ENCODE measurements around the gene GTF2IRD1. TPM values are rescaled to one million over a fixed set of nuclear protein-coding genes. Genes with fewer than 3 reads are reported as not detected.
A peak's percentile ranks its signal among the peaks of the same experiment; 100 is the strongest.

GTF2IRD1 gene
- total RNA-seq, 4 donors from 2014 or later, result 28.1 to 41.1 (median 31.0) TPM

DNA sequence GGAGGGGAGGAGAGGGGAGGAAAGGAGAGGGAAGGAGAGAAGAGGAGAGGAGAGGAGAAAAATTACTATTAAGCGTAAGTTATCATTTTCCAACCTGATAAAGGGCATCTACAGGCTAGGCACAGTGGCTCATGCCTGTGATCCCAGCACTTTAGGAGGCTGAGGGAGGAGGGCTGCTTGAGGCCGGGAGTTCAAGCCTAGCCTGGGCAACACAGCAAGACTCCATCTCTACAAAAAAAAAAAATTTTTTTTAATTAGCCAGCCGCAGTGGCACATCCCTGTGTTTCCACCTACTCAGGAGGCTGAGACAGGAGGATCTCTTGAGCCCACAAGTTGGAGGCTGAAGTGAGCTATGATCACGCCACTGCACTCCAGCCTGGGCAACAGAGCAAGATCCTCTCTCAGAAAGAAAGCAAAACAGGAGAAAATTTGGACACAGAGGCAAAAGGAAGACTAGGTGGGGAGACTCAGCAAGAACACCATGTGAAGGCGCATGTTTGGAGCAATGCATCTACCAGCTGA lies 168.6 kb downstream of the GTF2IRD1 start:
- Histone ChIP-seq H3K9me3 (no peaks in the 10 kb centered on the region), H3K4me1 (peaks cover 22 to 24% of the 10 kb centered on the region in 2 donors), H3K36me3 (no peaks in the 10 kb centered on the region), H3K4me3 (replicated peaks in 1 of 3) (no peak overlapping the region), H3K27me3 (no peaks in the 10 kb centered on the region), H3K27ac (peak overlapping the region; percentile 3 to 64 (median 49))
- 97% methylated on average over 5 of the region's 5 CpGs for WGBS, 2 donors
- intact Hi-C loops (cut with DNase I), result loop anchor here (5.0 kb wide), 1 partner anchor 35 kb away; no protein-coding TSS in a partner anchor
- no peak for DNase-seq
- TF ChIP-seq, protein P1, sequence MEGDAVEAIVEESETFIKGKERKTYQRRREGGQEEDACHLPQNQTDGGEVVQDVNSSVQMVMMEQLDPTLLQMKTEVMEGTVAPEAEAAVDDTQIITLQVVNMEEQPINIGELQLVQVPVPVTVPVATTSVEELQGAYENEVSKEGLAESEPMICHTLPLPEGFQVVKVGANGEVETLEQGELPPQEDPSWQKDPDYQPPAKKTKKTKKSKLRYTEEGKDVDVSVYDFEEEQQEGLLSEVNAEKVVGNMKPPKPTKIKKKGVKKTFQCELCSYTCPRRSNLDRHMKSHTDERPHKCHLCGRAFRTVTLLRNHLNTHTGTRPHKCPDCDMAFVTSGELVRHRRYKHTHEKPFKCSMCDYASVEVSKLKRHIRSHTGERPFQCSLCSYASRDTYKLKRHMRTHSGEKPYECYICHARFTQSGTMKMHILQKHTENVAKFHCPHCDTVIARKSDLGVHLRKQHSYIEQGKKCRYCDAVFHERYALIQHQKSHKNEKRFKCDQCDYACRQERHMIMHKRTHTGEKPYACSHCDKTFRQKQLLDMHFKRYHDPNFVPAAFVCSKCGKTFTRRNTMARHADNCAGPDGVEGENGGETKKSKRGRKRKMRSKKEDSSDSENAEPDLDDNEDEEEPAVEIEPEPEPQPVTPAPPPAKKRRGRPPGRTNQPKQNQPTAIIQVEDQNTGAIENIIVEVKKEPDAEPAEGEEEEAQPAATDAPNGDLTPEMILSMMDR (IDR thresholded peaks at IDR 0.05), result no peak
- TF ChIP-seq POLR2A (IDR thresholded peaks at IDR 0.05), result no peak

DNA sequence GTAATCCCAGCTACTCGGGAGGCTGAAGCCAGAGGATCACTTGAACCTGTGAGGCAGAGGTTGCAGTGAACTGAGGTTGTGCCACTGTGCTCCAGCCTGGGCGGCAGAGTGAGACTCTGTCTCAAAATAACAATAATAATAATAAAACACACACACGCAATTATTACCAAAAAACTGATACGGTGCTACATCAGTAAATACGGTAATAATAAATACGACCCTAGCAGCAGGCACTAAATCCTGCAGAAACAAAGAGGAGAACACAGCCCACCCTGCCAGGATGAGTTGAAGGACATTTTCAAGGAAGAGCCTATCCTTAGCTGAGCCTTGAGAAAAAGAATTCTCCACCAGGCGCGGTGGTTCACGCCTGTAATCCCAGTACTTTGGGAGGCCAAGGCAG lies 169.4 kb downstream of the GTF2IRD1 start:
- Histone ChIP-seq H3K4me3 (replicated peaks in 1 of 3) (no peak overlapping the region), H3K27ac (peak overlapping the region in 2 of 3 donors; percentile 49 to 64), H3K9me3 (no peaks in the 10 kb centered on the region), H3K36me3 (no peaks in the 10 kb centered on the region), H3K27me3 (no peaks in the 10 kb centered on the region), H3K4me1 (peaks cover 25 to 30% of the 10 kb centered on the region in 2 donors)
- WGBS, 2 donors, result 88 to 90% methylated on average over 9 of the region's 9 CpGs
- TF ChIP-seq POLR2A (IDR thresholded peaks at IDR 0.05), result no peak
- TF ChIP-seq, protein P1 (IDR thresholded peaks at IDR 0.05), result no peak
- no peak for DNase-seq
- intact Hi-C loops (cut with DNase I), result loop anchor here (5.0 kb wide), 1 partner anchor 36 kb away; no protein-coding TSS in a partner anchor

DNA sequence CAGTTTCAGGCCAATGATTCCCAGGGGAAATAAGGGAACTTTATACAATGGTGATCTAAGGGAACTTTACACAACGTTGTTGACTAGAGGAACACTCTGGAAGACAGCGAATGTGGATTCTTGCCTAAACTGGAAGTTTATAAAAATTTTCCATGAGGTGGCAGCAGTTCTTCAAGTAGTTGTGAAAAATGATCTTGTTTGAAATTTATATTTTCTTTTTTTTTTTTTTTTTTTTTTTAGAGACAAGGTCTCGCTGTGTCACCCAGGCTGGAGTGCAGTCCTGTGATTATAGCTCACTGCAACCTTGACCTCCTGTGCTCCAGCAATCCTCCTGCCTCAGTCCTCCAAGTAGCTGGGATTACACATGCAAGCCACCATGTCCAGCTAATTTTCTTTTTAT lies 171.7 kb downstream of the GTF2IRD1 start:
- Histone ChIP-seq H3K4me1 (peaks cover 43 to 49% of the 10 kb centered on the region in 2 donors), H3K27me3 (no peaks in the 10 kb centered on the region), H3K27ac (peak overlapping the region; percentile 76 to 92 (median 91)), H3K9me3 (no peaks in the 10 kb centered on the region), H3K36me3 (no peaks in the 10 kb centered on the region), H3K4me3 (replicated peaks in 1 of 3) (no peak overlapping the region)
- TF ChIP-seq, protein P1 (IDR thresholded peaks at IDR 0.05), result peak in 3 of 6 experiments; percentile 8 to 35 (median 23)
- TF ChIP-seq POLR2A (IDR thresholded peaks at IDR 0.05), result no peak
- DNase-seq, result peak in 1 of 2 donors; percentile 32
- intact Hi-C loops (cut with DNase I), result no loop called here
- 24 to 32% methylated on average over 3 of the region's 3 CpGs for WGBS, 2 donors

DNA sequence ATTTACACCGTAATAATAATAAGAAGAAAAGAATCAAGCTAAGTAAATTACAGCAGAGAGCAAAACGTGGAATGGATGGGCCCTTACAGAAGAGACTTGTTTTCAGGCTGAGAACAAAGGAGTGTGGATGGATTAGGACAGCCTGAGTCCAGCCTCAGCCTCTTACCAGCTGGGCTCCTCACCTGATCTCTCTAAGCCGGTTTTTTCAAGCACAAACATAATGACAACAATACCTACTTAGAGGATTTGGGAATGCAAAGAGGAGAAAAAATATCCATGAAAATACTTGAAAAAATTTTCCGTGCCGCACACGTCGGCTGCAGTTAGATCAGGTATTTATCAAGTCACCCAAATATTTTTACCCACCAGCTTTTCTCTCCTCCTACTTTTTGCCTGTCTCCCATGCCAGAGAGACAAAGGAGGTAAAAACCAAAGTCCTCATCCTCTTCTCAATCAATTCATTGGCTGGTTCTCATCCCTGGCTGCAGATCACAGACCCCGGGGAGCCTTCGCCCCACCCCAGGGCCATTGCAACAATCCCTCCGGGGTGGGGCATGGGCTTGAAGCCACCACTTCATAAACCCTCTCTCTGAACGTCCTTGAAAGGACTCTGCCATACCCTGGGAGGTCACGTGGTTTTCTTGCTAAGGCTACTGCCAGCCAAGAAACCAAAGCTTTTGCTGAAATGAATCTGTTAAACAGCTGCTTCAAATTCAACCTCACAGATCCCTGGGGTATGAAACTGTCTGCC lies 174.1 kb downstream of the GTF2IRD1 start:
- WGBS, 2 donors, result 18 to 24% methylated on average over 12 of the region's 12 CpGs
- peak in 1 of 2 donors; percentile 61 for TF ChIP-seq POLR2A (IDR thresholded peaks at IDR 0.05)
- TF ChIP-seq, protein P1 (IDR thresholded peaks at IDR 0.05), result no peak
- H3K27ac ChIP-seq, result peak overlapping the region; percentile 90 to 92 (median 91)
- H3K4me1 ChIP-seq, result peaks cover 41 to 43% of the 10 kb centered on the region in 2 donors
- H3K4me3 ChIP-seq (replicated peaks in 1 of 3), result no peak overlapping the region
- intact Hi-C loops (cut with DNase I), result no loop called here
- no peaks in the 10 kb centered on the region for H3K27me3 ChIP-seq
- H3K9me3 ChIP-seq, result no peaks in the 10 kb centered on the region
- DNase-seq, result peak; percentile 92 to 95
- H3K36me3 ChIP-seq, result no peaks in the 10 kb centered on the region

DNA sequence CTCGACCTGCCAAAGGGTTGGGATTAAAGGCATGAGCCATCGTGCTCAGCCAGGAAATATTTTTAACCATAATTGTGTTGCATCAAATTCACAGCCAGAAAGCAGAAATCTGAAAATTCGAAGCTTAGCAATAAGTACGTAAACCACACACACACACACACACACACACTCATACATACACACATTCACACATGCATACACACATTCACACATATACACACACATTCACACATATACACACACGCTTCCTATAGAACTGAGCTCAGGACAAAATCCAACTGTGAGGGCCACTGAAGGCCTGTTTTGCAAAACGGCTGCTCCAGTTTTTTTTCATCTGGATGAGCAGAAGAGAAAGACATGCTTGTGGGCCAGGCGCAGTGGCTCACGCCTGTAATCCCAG lies 178.8 kb downstream of the GTF2IRD1 start:
- Histone ChIP-seq H3K9me3 (no peaks in the 10 kb centered on the region), H3K27ac (peak overlapping the region in 2 of 3 donors; percentile 91 to 92), H3K4me1 (peaks cover 38 to 48% of the 10 kb centered on the region in 2 donors), H3K36me3 (no peaks in the 10 kb centered on the region), H3K27me3 (no peaks in the 10 kb centered on the region), H3K4me3 (replicated peaks in 1 of 3) (no peak overlapping the region)
- DNase-seq, result no peak
- WGBS, 2 donors, result 70 to 74% methylated on average over 8 of the region's 8 CpGs
- intact Hi-C loops (cut with DNase I), result no loop called here
- no peak for TF ChIP-seq POLR2A (IDR thresholded peaks at IDR 0.05)
- TF ChIP-seq, protein P1 (IDR thresholded peaks at IDR 0.05), result no peak
